Fibroblast of lung (primary cell): ENCODE data around the gene IGSF23.

ENCODE experiments used
- EZH2 ChIP-seq: IDR thresholded peaks from 2 replicates; pipeline ENCODE4 v1.5.1; 2012; ENCODE audit warnings: low read length, control low read depth, mild to moderate bottlenecking; ENCODE audit errors: missing control alignments
- TF ChIP-seq, protein P1 (sequence below), 2 donors: IDR thresholded peaks in 1 of 2; conservative IDR thresholded peaks in 1 of 2; 1 replicate in 1 of 2; 2 replicates in 1 of 2; pipeline ENCODE4 v1.5.1; 2011 to 2012; ENCODE audit warnings: low read length in 2 of 2, control low read depth in 1 of 2, inconsistent platforms in 1 of 2, low read depth in 1 of 2, mild to moderate bottlenecking in 1 of 2

DNA sequence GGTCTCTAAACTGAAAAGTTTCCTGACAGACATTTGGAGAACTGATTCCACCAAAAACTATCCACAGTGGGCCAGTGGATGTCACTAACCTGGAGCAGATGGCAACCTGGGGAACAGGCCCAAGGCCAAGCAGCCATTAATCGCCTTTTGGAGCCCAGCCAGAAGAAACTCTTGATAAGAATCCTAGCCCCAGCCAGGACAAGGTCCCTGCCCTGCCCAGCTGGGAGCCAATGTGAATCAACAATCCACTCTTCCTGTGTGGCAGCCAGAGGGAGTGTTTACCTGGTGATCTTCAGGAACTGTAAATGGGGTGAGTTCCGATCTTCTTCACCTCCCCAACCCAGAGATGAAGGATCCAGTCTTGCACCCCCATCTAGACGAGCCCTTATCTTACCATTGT is 14.5 kb upstream of the IGSF23 start:
- TF ChIP-seq, protein P1, sequence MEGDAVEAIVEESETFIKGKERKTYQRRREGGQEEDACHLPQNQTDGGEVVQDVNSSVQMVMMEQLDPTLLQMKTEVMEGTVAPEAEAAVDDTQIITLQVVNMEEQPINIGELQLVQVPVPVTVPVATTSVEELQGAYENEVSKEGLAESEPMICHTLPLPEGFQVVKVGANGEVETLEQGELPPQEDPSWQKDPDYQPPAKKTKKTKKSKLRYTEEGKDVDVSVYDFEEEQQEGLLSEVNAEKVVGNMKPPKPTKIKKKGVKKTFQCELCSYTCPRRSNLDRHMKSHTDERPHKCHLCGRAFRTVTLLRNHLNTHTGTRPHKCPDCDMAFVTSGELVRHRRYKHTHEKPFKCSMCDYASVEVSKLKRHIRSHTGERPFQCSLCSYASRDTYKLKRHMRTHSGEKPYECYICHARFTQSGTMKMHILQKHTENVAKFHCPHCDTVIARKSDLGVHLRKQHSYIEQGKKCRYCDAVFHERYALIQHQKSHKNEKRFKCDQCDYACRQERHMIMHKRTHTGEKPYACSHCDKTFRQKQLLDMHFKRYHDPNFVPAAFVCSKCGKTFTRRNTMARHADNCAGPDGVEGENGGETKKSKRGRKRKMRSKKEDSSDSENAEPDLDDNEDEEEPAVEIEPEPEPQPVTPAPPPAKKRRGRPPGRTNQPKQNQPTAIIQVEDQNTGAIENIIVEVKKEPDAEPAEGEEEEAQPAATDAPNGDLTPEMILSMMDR (conservative IDR thresholded peaks at IDR 0.05 in 1 of 2, IDR thresholded peaks at IDR 0.05 in 1 of 2; ENCODE audit: low read depth in 1 of 2, low read length in 2 of 2), result no peak
- no peak for TF ChIP-seq EZH2
